GM23338 (cell line): ENCODE data around the gene B4GALT3. TPM values are rescaled to one million over a fixed set of nuclear protein-coding genes. Genes with fewer than 3 reads are reported as not detected.

Experiments
- ATAC-seq: fragments of 200-7000 bp; cut with Tn5 transposase; 3 replicates; pipeline ENCODE4 v1.9.1; 2020
- DNase-seq: peaks from one replicate; pipeline ENCODE4 v3.0.0-alpha.2; 2015; ENCODE audit warnings: low spot score
- H2AFZ ChIP-seq: fragments of 200-600 bp; sonication (generic); 2 replicates; pipeline ENCODE4 v1.8.0; 2016; ENCODE audit warnings: antibody characterized with exemption, mild to moderate bottlenecking, moderate library complexity
- H3F3A ChIP-seq: fragments of 200-600 bp; sonication (generic); replicated peaks from 2 replicates; pipeline ENCODE4 v1.8.0; 2017; ENCODE audit warnings: antibody characterized with exemption, mixed run types, low read depth
- H3K27ac ChIP-seq: fragments of 200-600 bp; sonication (generic); 2 replicates; pipeline ENCODE4 v1.6.1; 2016; ENCODE audit warnings: low read depth
- H3K27me3 ChIP-seq: fragments of 200-600 bp; sonication (generic); 2 replicates; pipeline ENCODE4 v1.8.0; 2016; ENCODE audit warnings: mild to moderate bottlenecking, mixed run types, moderate library complexity; ENCODE audit not compliant: insufficient read depth
- H3K36me3 ChIP-seq: fragments of 200-600 bp; sonication (generic); 2 replicates; pipeline ENCODE4 v1.8.0; 2016; ENCODE audit warnings: mild to moderate bottlenecking; ENCODE audit not compliant: insufficient read depth
- H3K4me1 ChIP-seq: fragments of 200-600 bp; sonication (generic); 2 replicates; pipeline ENCODE4 v1.8.0; 2016; ENCODE audit warnings: mild to moderate bottlenecking, moderate library complexity; ENCODE audit not compliant: insufficient read depth
- H3K4me2 ChIP-seq: fragments of 200-600 bp; sonication (generic); 2 replicates; pipeline ENCODE4 v1.7.1; 2017; ENCODE audit warnings: mixed run types
- H3K4me3 ChIP-seq: fragments of 200-600 bp; sonication (generic); 2 replicates; pipeline ENCODE4 v1.6.1; 2016; ENCODE audit warnings: mixed run types
- H3K79me2 ChIP-seq: fragments of 200-600 bp; sonication (generic); replicated peaks from 2 replicates; pipeline ENCODE4 v1.8.0; 2017; ENCODE audit warnings: mild to moderate bottlenecking; ENCODE audit not compliant: insufficient read depth
- H3K9me2 ChIP-seq: fragments of 200-600 bp; sonication (generic); 2 replicates; pipeline ENCODE4 v1.8.0; 2017; ENCODE audit not compliant: insufficient read depth
- H4K20me1 ChIP-seq: fragments of 200-600 bp; sonication (generic); replicated peaks from 2 replicates; pipeline ENCODE4 v1.8.0; 2017; ENCODE audit warnings: mild to moderate bottlenecking; ENCODE audit not compliant: insufficient read depth
- H3K27ac Mint-ChIP-seq: 2 replicates; pipeline ENCODE4 v1.8.0; 2020; ENCODE audit warnings: inconsistent platforms, mild to moderate bottlenecking, moderate library complexity, mixed read lengths
- H3K27me3 Mint-ChIP-seq: 3 replicates; pipeline ENCODE4 v1.8.0; 2022; ENCODE audit warnings: low read depth, mild to moderate bottlenecking, moderate library complexity, mixed read lengths, inconsistent platforms; ENCODE audit not compliant: insufficient read depth, poor library complexity
- H3K36me3 Mint-ChIP-seq: 3 replicates; pipeline ENCODE4 v1.8.0; 2021; ENCODE audit warnings: low read depth, mild to moderate bottlenecking, inconsistent platforms, moderate library complexity, mixed read lengths
- H3K4me1 Mint-ChIP-seq: 3 replicates; pipeline ENCODE4 v1.8.0; 2020; ENCODE audit warnings: mild to moderate bottlenecking, inconsistent platforms, mixed read lengths
- H3K4me3 Mint-ChIP-seq: 3 replicates; pipeline ENCODE4 v1.8.0; 2021; ENCODE audit warnings: moderate library complexity, mild to moderate bottlenecking, inconsistent platforms, mixed read lengths
- H3K9me3 Mint-ChIP-seq: 3 replicates; pipeline ENCODE4 v1.8.0; 2020; ENCODE audit warnings: moderate library complexity, mild to moderate bottlenecking, inconsistent platforms, mixed read lengths
- EZH2 ChIP-seq: fragments of 200-600 bp; sonication (generic); IDR thresholded peaks from one replicate; pipeline ENCODE4 v1.8.0; 2017; ENCODE audit warnings: antibody characterized with exemption, mild to moderate bottlenecking, low read depth; ENCODE audit not compliant: unreplicated experiment
- NANOG ChIP-seq: IDR thresholded peaks from 2 replicates; pipeline ENCODE4 v1.6.1; 2016; ENCODE audit warnings: antibody characterized with exemption, borderline replicate concordance
- POLR2AphosphoS5 ChIP-seq: IDR thresholded peaks from 2 replicates; pipeline ENCODE4 v1.6.1; 2016; ENCODE audit warnings: antibody characterized with exemption, low read depth
- STAT1 ChIP-seq: IDR thresholded peaks from one replicate; pipeline ENCODE4 v1.6.1; 2016; ENCODE audit warnings: antibody characterized with exemption; ENCODE audit not compliant: unreplicated experiment
- ZNF114 ChIP-seq: fragments of 250-450 bp; sonication (Bioruptor Pico); IDR thresholded peaks from 2 replicates; pipeline ENCODE4 v1.5.0; 2020; ENCODE audit warnings: mild to moderate bottlenecking, moderate library complexity
- ZNF462 ChIP-seq: fragments of 250-450 bp; sonication (Bioruptor Pico); IDR thresholded peaks from 2 replicates; pipeline ENCODE4 v1.5.0; 2020; ENCODE audit warnings: mild to moderate bottlenecking, moderate library complexity
- polyA plus RNA-seq: library from polyadenylated mRNA; unstranded; fragments of >200 nt; fragmentation: Nextera tagmentation; extraction: Ambion mirVana; gene quantifications from 2 replicates; pipeline ENCODE4 v1.2.1, GENCODE V29; 2016
- total RNA-seq: library from RNA; depleted of rRNA; stranded (reverse); fragments of >200 nt; shearing (Covaris generic); gene quantifications from 2 replicates; pipeline ENCODE4 v1.2.3, GENCODE V29; 2014

The B4GALT3 gene
- total and polyA plus RNA-seq, 2 experiments from 2014 or later = 24.2 to 35.8 TPM

- H3K27me3 ChIP-seq = no peaks in the 10 kb centered on the region
- H4K20me1 ChIP-seq = no peaks in the 10 kb centered on the region
- no peak overlapping the region for H2AFZ ChIP-seq
- H3K79me2 ChIP-seq = peaks cover 5% of the 10 kb centered on the region; the same call in 1 of the 2 replicates
- DNase-seq (no peak), ATAC-seq (no peak)
- H3K4me3 ChIP-seq = peak overlapping the region; percentile 85; the same call in 1 of the 2 replicates
- H3K36me3 Mint-ChIP-seq = peaks cover 45% of the 10 kb centered on the region
- no peak for TF ChIP-seq NANOG
- no peak for TF ChIP-seq ZNF114 (CRISPR knock-in tag)
- TF ChIP-seq ZNF462 (CRISPR knock-in tag) = no peak
- TF ChIP-seq STAT1 = no peak
- H3K9me3 Mint-ChIP-seq = no peaks in the 10 kb centered on the region
- H3K4me1 Mint-ChIP-seq = peaks cover 29% of the 10 kb centered on the region
- peaks cover 36% of the 10 kb centered on the region for H3F3A ChIP-seq
- H3K27me3 Mint-ChIP-seq = peaks cover 19% of the 10 kb centered on the region
- peak overlapping the region; percentile 84 for H3K4me3 Mint-ChIP-seq
- no peaks in the 10 kb centered on the region; the same call in none of the 2 replicates for H3K36me3 ChIP-seq
- H3K9me2 ChIP-seq = no peaks in the 10 kb centered on the region
- H3K4me2 ChIP-seq = no peak overlapping the region
- no peak overlapping the region for H3K27ac ChIP-seq
- H3K27ac Mint-ChIP-seq = no peak overlapping the region
- peaks cover 16% of the 10 kb centered on the region; the same call in 1 of the 2 replicates for H3K4me1 ChIP-seq
Measured at GRCh38 chr1:161160671-161161145, 16.6 kb downstream of the B4GALT3 start.

GRCh38 chr1:161159913-161160243 is 17.4 kb downstream of the B4GALT3 start:
- H3K4me1 ChIP-seq = peaks cover 9% of the 10 kb centered on the region; the same call in 1 of the 2 replicates
- no peaks in the 10 kb centered on the region for H3K27me3 ChIP-seq
- ATAC-seq = no peak
- H3K36me3 ChIP-seq = no peaks in the 10 kb centered on the region; the same call in none of the 2 replicates
- Mint-ChIP-seq H3K4me3 (peak overlapping the region; percentile 84), H3K9me3 (no peaks in the 10 kb centered on the region), H3K27me3 (peaks cover 15% of the 10 kb centered on the region), H3K27ac (peak overlapping the region; percentile 76), H3K36me3 (peaks cover 45% of the 10 kb centered on the region), H3K4me1 (peaks cover 24% of the 10 kb centered on the region)
- no peaks in the 10 kb centered on the region for H3K9me2 ChIP-seq
- peak overlapping the region; percentile 96 for H3K4me2 ChIP-seq
- peaks cover 10% of the 10 kb centered on the region; the same call in 1 of the 2 replicates for H3K79me2 ChIP-seq
- peak overlapping the region; percentile 43 for H3K27ac ChIP-seq
- DNase-seq = no peak
- H2AFZ ChIP-seq = peak overlapping the region; percentile 93
- no peaks in the 10 kb centered on the region for H4K20me1 ChIP-seq
- peak overlapping the region; percentile 85 for H3K4me3 ChIP-seq
- H3F3A ChIP-seq = peaks cover 28% of the 10 kb centered on the region
- no peak for TF ChIP-seq EZH2
- TF ChIP-seq POLR2AphosphoS5 = no peak
- TF ChIP-seq STAT1 = no peak
- TF ChIP-seq ZNF462 (CRISPR knock-in tag) = no peak
